Non-pigmented ciliary epithelial cell (primary cell): ENCODE results near the gene GOLGA8N.

Experiments used
- DNase-seq: peaks from one replicate; pipeline ENCODE4 v3.0.0-alpha.2; 2010; ENCODE audit warnings: low read depth

The GOLGA8N gene

DNA sequence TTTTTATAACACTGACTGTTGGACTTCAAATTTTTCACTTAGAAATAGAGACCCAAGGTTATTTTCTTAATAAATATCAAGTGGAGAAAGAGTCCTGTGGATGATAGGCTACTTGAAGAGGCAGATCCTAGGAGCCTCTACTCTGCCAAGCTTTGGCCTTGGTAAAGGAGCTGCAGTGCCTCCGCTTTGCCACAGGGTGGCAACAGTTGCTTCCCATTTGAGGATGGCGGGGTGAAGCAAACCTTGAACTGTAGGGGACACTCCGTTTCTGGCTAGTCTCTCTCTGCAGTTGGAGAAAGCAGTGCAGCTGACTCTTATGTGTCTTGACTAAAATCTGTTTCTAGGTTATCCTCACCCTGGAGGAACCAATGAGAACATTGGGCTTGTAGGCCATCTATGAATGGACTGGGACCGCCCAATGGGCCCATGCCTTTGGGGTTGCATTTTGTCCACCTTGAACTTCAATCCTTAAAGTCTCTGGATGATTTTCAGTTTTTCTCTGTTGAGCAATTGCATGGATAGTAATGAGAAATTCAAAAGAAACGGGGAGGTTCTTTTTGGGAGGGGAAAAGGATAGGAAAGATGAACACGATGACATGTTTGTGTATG is 58.1 kb downstream of the GOLGA8N start:
- DNase-seq = no peak

DNA sequence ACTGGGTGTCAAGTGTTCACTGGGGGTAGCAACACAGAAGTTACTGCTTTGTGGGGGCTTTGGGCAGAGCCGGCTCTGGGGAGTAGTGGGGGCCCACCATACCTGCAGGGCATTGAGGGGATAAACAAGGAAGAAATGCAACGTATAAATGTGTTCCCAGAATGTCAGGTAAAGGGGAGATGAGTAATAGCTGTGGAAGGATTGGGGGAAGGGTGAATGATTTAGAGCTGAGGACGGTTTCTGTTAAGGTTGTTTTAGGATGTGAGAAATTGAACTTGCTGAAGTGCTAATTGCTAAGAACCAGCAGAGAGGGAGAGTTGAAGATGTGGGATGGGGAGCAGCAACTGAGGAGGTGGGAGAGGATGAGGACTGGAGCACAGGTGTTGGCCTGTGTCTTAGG is 58.9 kb downstream of the GOLGA8N start:
- no peak for DNase-seq

DNA sequence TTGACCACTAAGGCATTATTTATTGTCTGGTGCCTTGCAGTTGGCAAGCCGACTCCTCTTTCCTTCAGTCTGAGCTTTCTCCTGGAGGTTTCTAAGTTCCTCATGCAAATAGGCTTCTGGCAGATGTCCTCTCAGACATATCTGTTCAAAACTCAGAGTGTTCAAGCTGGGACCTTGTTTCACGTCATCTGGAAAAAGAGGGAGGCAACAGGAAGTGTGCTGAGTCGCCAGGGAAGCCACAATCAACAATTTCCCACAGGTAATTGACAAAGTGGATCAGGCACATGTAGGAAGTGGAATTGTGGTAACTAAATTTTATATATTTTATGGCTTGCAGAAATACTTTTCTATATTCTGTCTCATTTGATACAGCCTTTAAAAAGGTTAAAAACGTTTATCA is 62.8 kb downstream of the GOLGA8N start:
- no peak for DNase-seq

DNA sequence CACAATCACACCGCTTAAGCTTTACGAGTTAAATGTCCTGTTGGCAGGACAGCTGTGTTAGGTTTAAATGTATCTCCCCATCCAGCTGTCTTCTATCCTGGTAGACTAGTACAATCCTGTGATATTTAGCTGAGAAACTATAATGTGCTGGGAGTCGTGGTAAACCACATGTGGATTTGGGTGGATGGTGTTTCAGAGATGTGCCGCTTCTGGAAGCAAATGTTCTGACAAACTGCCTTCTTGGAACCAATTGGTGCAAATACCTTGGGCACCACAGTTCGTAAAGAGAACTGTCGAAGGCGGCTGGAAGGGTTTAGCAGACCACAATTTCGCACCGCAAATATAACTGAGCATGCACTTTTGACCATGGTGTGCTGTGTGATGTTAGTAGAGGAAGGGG is 63.2 kb downstream of the GOLGA8N start:
- DNase-seq = no peak
